GM20431 (cell line): ENCODE measurements around the gene SRI.
"Not testable (repeated sequence)": the region's sequence is repeated elsewhere in the genome, so short reads cannot be mapped to it uniquely, and the experiment has no call there.

Experiments
- in situ Hi-C: fragments of 300-500 bp; cut with MseI, MboI; formaldehyde crosslinking; loops from one replicate; pipeline ENCODE4 v1.15.0; 2020; ENCODE audit warnings: low sequenced_read_pairs; ENCODE audit not compliant: unreplicated experiment

SRI gene

GRCh38 chr7:88219781-88220747, at the start of gene SRI:
SRI (minus strand) TSS chr7:88220038; CDS start chr7:88220026, 12 bp downstream.
- in situ Hi-C loops = no loop called here

- in situ Hi-C loops = no loop called here
These were observed 49.7 kb upstream of the SRI start for GRCh38 chr7:88269586-88269985.

- in situ Hi-C loops = no loop called here
These were observed 49.0 kb upstream of the SRI start for GRCh38 chr7:88268858-88269257.

GRCh38 chr7:88268051-88268450, 48.2 kb upstream of the SRI start:
- in situ Hi-C loops = no loop called here

GRCh38 chr7:88267421-88267820, 47.6 kb upstream of the SRI start:
- in situ Hi-C loops = no loop called here

- in situ Hi-C loops = not testable (repeated sequence)
These were observed 45.1 kb upstream of the SRI start for GRCh38 chr7:88264987-88265386.

- in situ Hi-C loops = no loop called here
These were observed 42.7 kb upstream of the SRI start for GRCh38 chr7:88262562-88262961.

GRCh38 chr7:88260719-88261118, 40.9 kb upstream of the SRI start:
- in situ Hi-C loops = no loop called here

- in situ Hi-C loops = no loop called here
These were observed 40.0 kb upstream of the SRI start for GRCh38 chr7:88259656-88260380.

- in situ Hi-C loops = not testable (repeated sequence)
These were observed 38.5 kb upstream of the SRI start for GRCh38 chr7:88258296-88258695.

GRCh38 chr7:88256906-88257305, 37.1 kb upstream of the SRI start:
- in situ Hi-C loops = no loop called here

- in situ Hi-C loops = no loop called here
These were observed 35.0 kb upstream of the SRI start for GRCh38 chr7:88254721-88255424.

GRCh38 chr7:88253640-88254039, 33.8 kb upstream of the SRI start:
- in situ Hi-C loops = no loop called here

GRCh38 chr7:88244258-88244657, 24.4 kb upstream of the SRI start:
- in situ Hi-C loops = no loop called here

- in situ Hi-C loops = no loop called here
These were observed 23.6 kb upstream of the SRI start for GRCh38 chr7:88243345-88243909.

GRCh38 chr7:88239852-88240251, 20.0 kb upstream of the SRI start:
- in situ Hi-C loops = no loop called here

- in situ Hi-C loops = no loop called here
These were observed 14.0 kb upstream of the SRI start for GRCh38 chr7:88233828-88234227.

GRCh38 chr7:88230646-88231045, 10.8 kb upstream of the SRI start:
- in situ Hi-C loops = no loop called here

GRCh38 chr7:88229302-88229995, 9.6 kb upstream of the SRI start:
- in situ Hi-C loops = no loop called here
